ENCODE data around the gene CD40. TPM values are rescaled to one million over a fixed set of nuclear protein-coding genes. Genes with fewer than 3 reads are reported as not detected.

CD40 gene
- total RNA-seq, 6 donors from 2014 or later, result 15.7 to 32.5 (median 25.8) TPM

GRCh38 chr20:46100988-46101387 is 17.1 kb upstream of the CD40 start:
- 73 to 78% methylated on average over 5 of the region's 5 CpGs for WGBS, 2 donors
- Histone ChIP-seq H3K27me3 (peaks cover 0 to 8% (median 2%) of the 10 kb centered on the region in 4 donors), H3K36me3 (no peaks in the 10 kb centered on the region), H3K9me3 (no peaks in the 10 kb centered on the region), H3K27ac (no peak overlapping the region), H3K4me1 (peaks cover 0 to 7% (median 3%) of the 10 kb centered on the region in 4 donors), H3K4me3 (no peak overlapping the region)
- DNase-seq, result no peak
- no peak for ATAC-seq (ENCODE audit: low FRiP score in 2 of 2)
- no peak for TF ChIP-seq POLR2A (IDR thresholded peaks at IDR 0.05)
- no peak for TF ChIP-seq EP300 (IDR thresholded peaks at IDR 0.05)
- no peak for TF ChIP-seq POLR2AphosphoS5 (IDR thresholded peaks at IDR 0.05)
- no peak for TF ChIP-seq CTCF (IDR thresholded peaks at IDR 0.05)

GRCh38 chr20:46101957-46102356 is 16.2 kb upstream of the CD40 start:
- DNase-seq (no peak), ATAC-seq (ENCODE audit: low FRiP score in 2 of 2) (no peak)
- Histone ChIP-seq H3K27ac (no peak overlapping the region), H3K4me3 (no peak overlapping the region), H3K27me3 (peaks cover 0 to 8% (median 2%) of the 10 kb centered on the region in 4 donors), H3K4me1 (peaks cover 0 to 7% (median 3%) of the 10 kb centered on the region in 4 donors), H3K36me3 (no peaks in the 10 kb centered on the region), H3K9me3 (no peaks in the 10 kb centered on the region)
- TF ChIP-seq EP300 (IDR thresholded peaks at IDR 0.05), result no peak
- TF ChIP-seq POLR2AphosphoS5 (IDR thresholded peaks at IDR 0.05), result no peak
- no peak for TF ChIP-seq POLR2A (IDR thresholded peaks at IDR 0.05)
- TF ChIP-seq CTCF (IDR thresholded peaks at IDR 0.05), result no peak
- 71 to 85% methylated on average over 3 of the region's 3 CpGs for WGBS, 2 donors

DNA sequence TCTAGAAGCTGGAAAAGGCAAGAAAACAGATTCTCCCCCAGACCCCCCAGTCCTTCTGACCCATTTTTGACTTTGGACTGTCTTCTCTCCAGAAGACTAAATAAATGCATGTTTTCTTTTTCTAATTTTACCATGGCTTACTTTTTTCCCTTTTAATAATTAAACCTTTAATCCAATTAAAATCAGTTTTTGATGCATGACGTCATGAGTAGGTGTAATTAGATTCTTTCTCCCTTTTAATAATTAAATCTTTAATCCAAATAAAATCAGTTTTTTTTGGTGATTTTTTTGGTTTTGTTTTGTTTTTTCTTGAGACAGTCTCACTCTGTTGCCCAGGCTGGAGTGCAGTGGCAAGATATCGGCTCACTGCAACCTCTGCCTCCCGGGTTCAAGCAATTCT is 15.2 kb upstream of the CD40 start:
- H3K36me3 ChIP-seq, result no peaks in the 10 kb centered on the region
- no peak overlapping the region for H3K4me3 ChIP-seq
- H3K27me3 ChIP-seq, result peaks cover 0 to 8% (median 2%) of the 10 kb centered on the region in 4 donors
- H3K27ac ChIP-seq, result no peak overlapping the region
- 90 to 92% methylated on average over 3 of the region's 3 CpGs for WGBS, 2 donors
- peaks cover 0 to 7% (median 3%) of the 10 kb centered on the region in 4 donors for H3K4me1 ChIP-seq
- no peaks in the 10 kb centered on the region for H3K9me3 ChIP-seq
- ATAC-seq (ENCODE audit: low FRiP score in 2 of 2) (no peak), DNase-seq (no peak)
- no peak for TF ChIP-seq EP300 (IDR thresholded peaks at IDR 0.05)
- TF ChIP-seq POLR2AphosphoS5 (IDR thresholded peaks at IDR 0.05), result no peak
- no peak for TF ChIP-seq POLR2A (IDR thresholded peaks at IDR 0.05)
- no peak for TF ChIP-seq CTCF (IDR thresholded peaks at IDR 0.05)

DNA sequence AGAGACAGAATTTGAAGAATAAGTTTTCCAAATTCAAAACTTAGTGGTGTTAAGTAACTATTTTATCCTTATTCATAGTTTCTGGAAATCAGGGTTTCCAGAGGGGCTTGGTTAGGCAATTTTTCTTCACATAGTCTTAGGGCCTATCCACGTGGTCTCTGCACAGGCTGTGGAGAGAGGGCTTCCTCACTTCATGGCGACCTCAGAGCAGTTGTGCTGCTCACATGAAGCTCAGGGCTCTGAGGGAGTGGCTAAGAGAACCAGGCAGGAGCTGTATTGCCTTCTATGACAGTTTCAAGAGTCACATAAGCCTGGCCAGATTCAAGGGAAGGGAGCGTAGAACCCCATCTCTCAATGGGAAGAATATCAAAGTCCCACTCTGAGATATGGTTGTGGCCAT is 13.9 kb upstream of the CD40 start:
- WGBS, 2 donors, result 71 to 81% methylated on average over 3 of the region's 3 CpGs
- H3K4me1 ChIP-seq, result peaks cover 0 to 7% (median 3%) of the 10 kb centered on the region in 4 donors
- no peak overlapping the region for H3K27ac ChIP-seq
- TF ChIP-seq POLR2AphosphoS5 (IDR thresholded peaks at IDR 0.05) (no peak), CTCF (IDR thresholded peaks at IDR 0.05) (no peak), POLR2A (IDR thresholded peaks at IDR 0.05) (no peak), EP300 (IDR thresholded peaks at IDR 0.05) (no peak)
- DNase-seq, result no peak
- H3K9me3 ChIP-seq, result no peaks in the 10 kb centered on the region
- peaks cover 0 to 8% (median 2%) of the 10 kb centered on the region in 4 donors for H3K27me3 ChIP-seq
- no peak for ATAC-seq (ENCODE audit: low FRiP score in 2 of 2)
- no peak overlapping the region for H3K4me3 ChIP-seq
- H3K36me3 ChIP-seq, result no peaks in the 10 kb centered on the region

- H3K27me3 ChIP-seq, result no peaks in the 10 kb centered on the region
- 68 to 74% methylated on average over 6 of the region's 6 CpGs for whole genome bisulfite sequencing, 2 donors
- TF ChIP-seq EP300 (IDR thresholded peaks at IDR 0.05) (no peak), POLR2AphosphoS5 (IDR thresholded peaks at IDR 0.05) (no peak), CTCF (IDR thresholded peaks at IDR 0.05) (no peak), POLR2A (IDR thresholded peaks at IDR 0.05) (no peak)
Observed at GRCh38 chr20:46107061-46107460, 11.1 kb upstream of the CD40 start.

More at GRCh38 chr20:46107061-46107460, 11.1 kb upstream of the CD40 start:
- DNase-seq, result no peak
- ATAC-seq (ENCODE audit: low FRiP score in 2 of 2), result no peak
- no peaks in the 10 kb centered on the region for H3K36me3 ChIP-seq
- no peak overlapping the region for H3K4me3 ChIP-seq
- H3K27ac ChIP-seq, result no peak overlapping the region
- no peaks in the 10 kb centered on the region for H3K9me3 ChIP-seq
- H3K4me1 ChIP-seq, result peaks cover 0 to 4% (median 2%) of the 10 kb centered on the region in 4 donors

Data from upper lobe of left lung (tissue), 6 donors.